KMS-11 (cell line): ENCODE data around the gene FOXR2.

Experiments used
- H2AFZ ChIP-seq: fragments of 200-600 bp; sonication (generic); 2 replicates; pipeline ENCODE4 v1.6.1; 2016; ENCODE audit warnings: antibody characterized with exemption, mixed run types, low read depth
- H3K27ac ChIP-seq: fragments of 200-600 bp; sonication (generic); 2 replicates; pipeline ENCODE4 v1.6.1; 2016; ENCODE audit warnings: mild to moderate bottlenecking, mixed run types
- H3K27me3 ChIP-seq: fragments of 200-600 bp; sonication (generic); 2 replicates; pipeline ENCODE4 v1.6.1; 2017; ENCODE audit warnings: mild to moderate bottlenecking, low read depth, mixed run types, moderate library complexity; ENCODE audit not compliant: insufficient read depth
- H3K36me3 ChIP-seq: fragments of 200-600 bp; sonication (generic); 2 replicates; pipeline ENCODE4 v1.6.1; 2017; ENCODE audit warnings: mild to moderate bottlenecking, mixed run types; ENCODE audit not compliant: insufficient read depth
- H3K4me1 ChIP-seq: fragments of 200-600 bp; sonication (generic); 2 replicates; pipeline ENCODE4 v1.6.1; 2016; ENCODE audit warnings: mild to moderate bottlenecking, low read depth, mixed run types; ENCODE audit not compliant: poor library complexity, severe bottlenecking
- H3K4me2 ChIP-seq: fragments of 200-600 bp; sonication (generic); 2 replicates; pipeline ENCODE4 v1.7.0; 2016; ENCODE audit warnings: mild to moderate bottlenecking, mixed run types
- H3K4me3 ChIP-seq: fragments of 200-600 bp; sonication (generic); IDR thresholded peaks from 2 replicates; pipeline ENCODE4 v1.6.1; 2017; ENCODE audit warnings: low read depth, low read length, mixed read lengths; ENCODE audit not compliant: insufficient read depth
- H3K79me2 ChIP-seq: fragments of 200-600 bp; sonication (generic); 2 replicates; pipeline ENCODE4 v1.6.1; 2016; ENCODE audit warnings: low read depth, mixed run types; ENCODE audit not compliant: insufficient read depth
- H3K9ac ChIP-seq: fragments of 200-600 bp; sonication (generic); 2 replicates; pipeline ENCODE4 v1.6.1; 2016; ENCODE audit warnings: mild to moderate bottlenecking, mixed run types
- H4K20me1 ChIP-seq: fragments of 200-600 bp; sonication (generic); 2 replicates; pipeline ENCODE4 v1.6.1; 2016; ENCODE audit warnings: mild to moderate bottlenecking, mixed run types; ENCODE audit not compliant: insufficient read depth
- CTCF ChIP-seq: fragments of 200-600 bp; sonication (generic); conservative IDR thresholded peaks from 2 replicates; pipeline ENCODE4 v1.6.1; 2017; ENCODE audit warnings: low read depth, mild to moderate bottlenecking, antibody characterized with exemption, low read length, moderate library complexity, mixed read lengths

The FOXR2 gene

GRCh38 chrX:55593756-55594257, 29.4 kb upstream of the FOXR2 start:
- TF ChIP-seq CTCF, result no peak
- no peaks in the 10 kb centered on the region for H3K79me2 ChIP-seq
- H3K4me3 ChIP-seq, result no peak overlapping the region
- no peaks in the 10 kb centered on the region for H4K20me1 ChIP-seq
- no peaks in the 10 kb centered on the region for H3K4me1 ChIP-seq
- no peak overlapping the region for H3K4me2 ChIP-seq
- no peaks in the 10 kb centered on the region for H3K27me3 ChIP-seq
- H3K9ac ChIP-seq, result no peak overlapping the region
- H3K36me3 ChIP-seq, result no peaks in the 10 kb centered on the region
- H2AFZ ChIP-seq, result no peak overlapping the region
- no peak overlapping the region for H3K27ac ChIP-seq

- no peak overlapping the region for H3K27ac ChIP-seq
- no peak overlapping the region for H2AFZ ChIP-seq
- H3K4me3 ChIP-seq, result no peak overlapping the region
- no peaks in the 10 kb centered on the region for H3K36me3 ChIP-seq
- H3K9ac ChIP-seq, result no peak overlapping the region
- no peaks in the 10 kb centered on the region for H3K4me1 ChIP-seq
- no peak for TF ChIP-seq CTCF
- H3K27me3 ChIP-seq, result no peaks in the 10 kb centered on the region
- H4K20me1 ChIP-seq, result no peaks in the 10 kb centered on the region
- H3K79me2 ChIP-seq, result no peaks in the 10 kb centered on the region
- H3K4me2 ChIP-seq, result no peak overlapping the region
These were observed 24.9 kb upstream of the FOXR2 start for GRCh38 chrX:55598333-55598732.

GRCh38 chrX:55619547-55619946, 3.7 kb upstream of the FOXR2 start:
- Histone ChIP-seq H3K4me2 (no peak overlapping the region), H3K27me3 (no peaks in the 10 kb centered on the region), H3K4me1 (no peaks in the 10 kb centered on the region), H3K79me2 (no peaks in the 10 kb centered on the region), H4K20me1 (no peaks in the 10 kb centered on the region), H3K9ac (no peak overlapping the region), H2AFZ (no peak overlapping the region), H3K36me3 (no peaks in the 10 kb centered on the region), H3K27ac (no peak overlapping the region), H3K4me3 (no peak overlapping the region)
- TF ChIP-seq CTCF, result no peak

GRCh38 chrX:55624403-55624802, 1.2 kb downstream of the FOXR2 start:
- Histone ChIP-seq H3K4me1 (no peaks in the 10 kb centered on the region), H3K27me3 (no peaks in the 10 kb centered on the region), H3K4me3 (no peak overlapping the region), H3K36me3 (no peaks in the 10 kb centered on the region), H3K9ac (no peak overlapping the region), H3K79me2 (no peaks in the 10 kb centered on the region), H4K20me1 (no peaks in the 10 kb centered on the region), H2AFZ (no peak overlapping the region), H3K4me2 (no peak overlapping the region), H3K27ac (no peak overlapping the region)
- TF ChIP-seq CTCF, result no peak
